K562 (cell line): ENCODE data around the gene CERS2. TPM values are rescaled to one million over a fixed set of nuclear protein-coding genes. Genes with fewer than 3 reads are reported as not detected.

Source experiments
- CUX1 ChIP-seq: fragments of 200-800 bp; sonication (Bioruptor generic); IDR thresholded peaks from 2 replicates; pipeline ENCODE4 v1.6.1; 2016; ENCODE audit warnings: missing genetic modification characterization, missing compliant biosample characterization
- E2F8 ChIP-seq: fragments of 450-650 bp; IDR thresholded peaks from 2 replicates; pipeline ENCODE4 v1.7.1; 2018; ENCODE audit warnings: mild to moderate bottlenecking, low read depth; ENCODE audit not compliant: partially characterized antibody
- FOXP1 ChIP-seq: sonication (generic); formaldehyde crosslinking; IDR thresholded peaks from 2 replicates; pipeline ENCODE4 v1.8.0; 2022; ENCODE audit warnings: mild to moderate bottlenecking, missing genetic modification reagents
- KAT8 ChIP-seq: fragments of 450-650 bp; IDR thresholded peaks from 2 replicates; pipeline ENCODE4 v1.6.1; 2016; ENCODE audit warnings: low read depth, mild to moderate bottlenecking
- SMARCA5 ChIP-seq: fragments of 450-650 bp; IDR thresholded peaks from 2 replicates; pipeline ENCODE4 v1.6.1; 2016
- ZBTB1 ChIP-seq: sonication (generic); formaldehyde crosslinking; IDR thresholded peaks from 2 replicates; pipeline ENCODE4 v1.8.1; 2023; ENCODE audit warnings: missing genetic modification reagents, low read depth, mild to moderate bottlenecking, borderline replicate concordance
- ZNF445 ChIP-seq: fragments of 250-450 bp; sonication (Bioruptor Pico); IDR thresholded peaks from 2 replicates; pipeline ENCODE4 v1.4.0; 2020; ENCODE audit warnings: low read depth, mild to moderate bottlenecking, moderate library complexity
- polyA plus RNA-seq, 8 experiments: library from polyadenylated mRNA; depleted of rRNA in 4 of 8; stranded (reverse) in 5 of 8; unstranded in 3 of 8; fragments of >200 nt; fragmentation: Nextera tagmentation in 2 of 8; fragmentation: Illumina TruSeq in 1 of 8; extraction: Ambion mirVana in 2 of 8; extraction: Trizol in 1 of 8; gene quantifications; 2 replicates each; pipeline versions ENCODE4 v1.2.1 to v1.2.3, GENCODE V29; 2011 to 2014; ENCODE audit warnings: inconsistent platforms in 1 of 8, missing spikeins in 1 of 8
- total RNA-seq, 7 experiments: library from RNA; depleted of rRNA in 6 of 7; stranded (reverse); fragments of >200 nt in 6 of 7; fragmentation: Illumina TruSeq in 2 of 7; extraction: Trizol in 2 of 7; gene quantifications; 2 replicates each; pipeline versions ENCODE4 v1.2.1 to v1.2.3, GENCODE V29; 2011 to 2021; ENCODE audit warnings: low replicate concordance in 1 of 7

The CERS2 gene
- total and polyA plus RNA-seq, 9 of the 15 experiments (the other 6 are each of a cell fraction or from before 2014, with no cell fraction given) = 23.4 to 295 (median 132) TPM

GRCh38 chr1:150926097-150926741, 48.4 kb downstream of the CERS2 start, which contains the start of gene SETDB1 (continued):
- TF ChIP-seq E2F8 (peak; percentile 88), ZNF445 (CRISPR knock-in tag) (no peak), KAT8 (no peak), SMARCA5 (no peak), FOXP1 (CRISPR knock-in tag) (no peak), ZBTB1 (no peak), CUX1 (CRISPR knock-in tag) (no peak)
